Stomach (tissue), 4 donors: Measurements from ENCODE around the gene FOXN3.

Experiments used
- POLR2A ChIP-seq, 4 donors: fragments of 450-650 bp; IDR thresholded peaks; one replicate each; pipeline ENCODE4 v1.6.1; 2016; ENCODE audit warnings: antibody characterized with exemption in 4 of 4, control low read depth in 2 of 4, mild to moderate bottlenecking in 1 of 4, moderate library complexity in 1 of 4
- POLR2AphosphoS5 ChIP-seq, 3 donors: sonication (generic); formaldehyde crosslinking; IDR thresholded peaks; one replicate each; pipeline ENCODE4 v1.6.1; 2016; ENCODE audit warnings: antibody characterized with exemption in 3 of 3
- TF ChIP-seq, protein P1 (sequence below), 7 experiments: fragments of 450-650 bp in 4 of 7; fragments of 200-600 bp in 3 of 7; sonication (generic) in 3 of 7; IDR thresholded peaks; one replicate each; pipeline ENCODE4 v1.5.1; 2016 to 2019; ENCODE audit warnings: antibody characterized with exemption in 7 of 7, control low read depth in 2 of 7, mild to moderate bottlenecking in 1 of 7

- TF ChIP-seq, protein P1, sequence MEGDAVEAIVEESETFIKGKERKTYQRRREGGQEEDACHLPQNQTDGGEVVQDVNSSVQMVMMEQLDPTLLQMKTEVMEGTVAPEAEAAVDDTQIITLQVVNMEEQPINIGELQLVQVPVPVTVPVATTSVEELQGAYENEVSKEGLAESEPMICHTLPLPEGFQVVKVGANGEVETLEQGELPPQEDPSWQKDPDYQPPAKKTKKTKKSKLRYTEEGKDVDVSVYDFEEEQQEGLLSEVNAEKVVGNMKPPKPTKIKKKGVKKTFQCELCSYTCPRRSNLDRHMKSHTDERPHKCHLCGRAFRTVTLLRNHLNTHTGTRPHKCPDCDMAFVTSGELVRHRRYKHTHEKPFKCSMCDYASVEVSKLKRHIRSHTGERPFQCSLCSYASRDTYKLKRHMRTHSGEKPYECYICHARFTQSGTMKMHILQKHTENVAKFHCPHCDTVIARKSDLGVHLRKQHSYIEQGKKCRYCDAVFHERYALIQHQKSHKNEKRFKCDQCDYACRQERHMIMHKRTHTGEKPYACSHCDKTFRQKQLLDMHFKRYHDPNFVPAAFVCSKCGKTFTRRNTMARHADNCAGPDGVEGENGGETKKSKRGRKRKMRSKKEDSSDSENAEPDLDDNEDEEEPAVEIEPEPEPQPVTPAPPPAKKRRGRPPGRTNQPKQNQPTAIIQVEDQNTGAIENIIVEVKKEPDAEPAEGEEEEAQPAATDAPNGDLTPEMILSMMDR (IDR thresholded peaks at IDR 0.05) = no peak
- TF ChIP-seq POLR2A (IDR thresholded peaks at IDR 0.05) = no peak
- no peak for TF ChIP-seq POLR2AphosphoS5 (IDR thresholded peaks at IDR 0.05)
These were observed 253.9 kb downstream of the FOXN3 start for GRCh38 chr14:89163031-89163636.
